CD4-positive, alpha-beta T cell treated with Interleukin-15 for 4 hours (primary cell): ENCODE results near the gene TEX2.
"Not testable (repeated sequence)": the region's sequence is repeated elsewhere in the genome, so short reads cannot be mapped to it uniquely, and the experiment has no call there.

ENCODE experiments used
- DNase-seq: peaks from one replicate; pipeline ENCODE4 v3.0.0-alpha.2; 2020; ENCODE audit warnings: low spot score

The TEX2 gene

DNA sequence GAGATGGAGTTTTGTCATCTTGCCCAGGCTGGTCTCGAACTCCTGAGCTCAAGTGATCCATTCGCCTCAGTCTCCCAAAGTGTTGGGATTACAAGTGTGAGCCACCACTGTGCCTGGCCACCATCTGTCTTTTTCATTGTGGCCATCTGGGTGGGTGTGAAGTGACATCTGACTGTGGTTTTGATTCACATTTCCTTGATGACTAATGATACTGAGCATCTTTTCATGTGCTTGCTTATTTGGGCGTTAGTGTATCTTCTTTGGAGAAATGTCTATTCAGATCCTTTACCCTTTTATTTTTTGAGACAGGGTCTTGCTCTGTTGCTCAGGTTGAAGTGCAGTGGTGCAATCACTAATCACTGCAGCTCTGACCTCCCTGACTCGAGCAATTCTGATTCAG is 79.2 kb downstream of the TEX2 start:
- peak; percentile 18 for DNase-seq

DNA sequence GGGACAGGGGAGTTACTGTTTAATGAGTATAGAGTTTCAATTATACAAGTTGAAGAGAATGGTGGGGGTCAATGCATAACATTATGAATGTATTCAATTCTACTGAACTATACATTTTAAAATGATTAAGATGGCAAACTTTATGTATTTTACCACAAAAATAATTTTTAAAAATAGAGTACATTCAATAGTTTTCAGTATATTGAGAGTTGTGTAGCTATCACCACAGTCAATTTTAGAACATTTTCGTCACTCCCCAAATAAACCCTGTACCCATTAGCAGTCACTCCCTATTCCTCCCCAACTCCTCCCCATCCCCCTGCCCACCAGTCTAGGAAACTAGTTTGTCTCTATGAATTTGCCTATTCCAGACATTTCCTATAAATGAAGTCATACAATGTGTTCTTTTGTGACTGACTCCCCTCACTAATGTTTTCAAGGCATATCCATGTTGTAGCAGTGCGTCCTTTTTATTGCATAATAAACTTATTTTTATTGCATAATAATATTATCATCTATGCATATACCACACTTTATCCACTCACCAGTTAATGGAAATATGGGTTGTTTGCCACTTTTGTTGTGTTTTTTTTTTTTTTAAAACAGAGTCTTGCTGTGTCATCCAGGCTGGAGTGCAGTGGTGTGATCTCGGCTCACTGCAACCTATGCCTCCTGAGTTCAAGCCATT is 80.6 kb downstream of the TEX2 start:
- no peak for DNase-seq

DNA sequence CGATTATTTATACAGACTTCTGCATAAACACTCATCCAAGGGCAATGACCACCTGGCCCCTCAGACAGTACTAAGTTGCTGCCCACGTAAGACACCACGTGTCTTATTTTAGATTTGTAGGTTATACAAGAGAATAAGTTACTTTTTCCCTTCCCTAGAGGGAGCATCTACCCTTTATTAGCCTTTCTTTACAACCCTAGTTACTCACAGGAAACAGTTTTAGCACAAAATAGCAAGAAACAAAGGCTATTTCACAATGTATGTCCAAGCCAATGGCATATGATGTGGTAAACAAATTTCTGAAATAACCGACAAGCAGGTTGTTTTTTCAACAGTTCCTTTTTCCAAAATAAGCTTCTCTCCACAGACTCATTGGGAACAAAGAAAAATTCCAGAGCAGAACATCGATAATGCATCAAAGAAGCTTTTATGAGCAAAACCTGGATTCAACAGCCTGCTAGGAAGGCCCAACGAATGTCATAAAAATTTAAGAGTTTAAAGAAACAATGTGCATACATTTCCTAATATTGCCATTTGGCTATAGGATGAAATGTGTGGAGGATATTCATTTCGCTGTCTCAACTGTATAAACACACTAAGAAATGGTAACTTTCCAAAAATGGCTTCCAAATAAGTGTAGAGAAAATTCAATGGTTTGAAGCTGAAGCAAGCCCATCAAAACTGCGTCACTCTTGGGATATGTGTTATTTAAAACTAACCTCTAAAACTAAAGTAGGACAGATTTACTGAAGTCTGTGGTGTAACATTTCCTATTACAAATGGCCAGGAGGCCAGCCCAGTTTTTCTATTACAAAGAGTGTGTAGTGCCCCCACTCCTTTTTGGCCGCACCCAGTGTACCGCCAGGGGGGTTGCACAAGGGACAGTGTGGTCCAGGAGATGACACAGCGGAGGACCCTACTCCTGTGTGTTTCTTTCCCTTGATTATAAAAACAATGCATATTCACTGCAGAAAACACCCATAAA is 82.7 kb downstream of the TEX2 start:
- DNase-seq = no peak

DNA sequence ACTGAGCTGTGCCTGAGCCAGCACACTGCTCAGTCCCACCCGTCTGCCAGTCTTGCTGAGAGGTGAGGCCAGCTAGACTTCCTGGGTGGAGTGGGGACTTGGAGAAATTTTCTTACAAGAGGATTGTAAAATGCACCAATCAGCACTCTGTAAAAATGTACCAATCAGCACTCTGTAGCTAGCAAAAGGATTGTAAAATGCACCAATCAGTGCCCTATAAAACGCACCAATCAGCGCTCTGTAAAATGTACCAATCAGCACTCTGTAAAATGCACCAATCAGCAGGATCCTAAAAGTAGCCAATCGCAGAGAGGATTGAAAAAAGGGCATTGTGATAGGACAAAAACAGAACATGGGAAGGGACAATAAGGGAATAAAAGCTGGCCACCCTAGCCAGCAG is 84.0 kb downstream of the TEX2 start:
- DNase-seq = not testable (repeated sequence)

DNA sequence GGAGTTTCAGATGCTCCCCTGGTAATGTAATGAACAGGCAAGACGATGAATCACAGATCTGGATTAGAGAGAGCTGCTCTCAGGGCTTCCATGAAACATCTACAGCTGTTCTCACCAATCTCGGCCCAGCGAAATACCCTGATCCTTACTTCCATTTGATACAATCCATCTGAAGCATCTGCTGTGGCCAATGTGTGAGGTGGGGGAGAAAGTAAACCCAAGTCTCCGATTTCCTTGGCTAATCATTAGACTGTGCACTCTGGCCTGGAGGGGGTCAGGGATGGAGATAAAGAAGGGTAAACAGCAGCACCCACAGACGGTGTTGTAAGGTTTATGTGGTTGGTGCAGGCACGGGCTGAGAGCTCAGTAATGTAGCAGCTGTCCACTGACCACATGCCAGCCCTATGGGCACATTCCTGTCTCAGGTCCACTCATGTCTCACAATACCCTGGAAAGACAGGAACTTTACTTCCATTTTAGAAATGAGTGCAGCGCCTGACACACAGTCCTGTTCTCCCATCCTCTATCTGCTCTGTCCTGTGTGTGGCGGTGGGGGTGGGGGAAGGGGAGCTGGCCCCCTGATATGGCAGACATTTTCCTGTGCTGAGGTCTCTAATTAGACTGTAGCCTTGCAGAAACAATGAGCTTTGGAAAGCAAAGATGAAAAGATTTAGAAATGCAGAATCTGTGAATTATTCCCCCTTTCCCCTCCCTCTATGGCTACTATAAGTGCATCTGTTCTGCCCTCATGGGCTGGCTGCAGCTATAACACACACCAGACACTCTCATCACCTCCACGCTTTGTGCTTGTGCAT is 84.8 kb downstream of the TEX2 start:
- DNase-seq = no peak

DNA sequence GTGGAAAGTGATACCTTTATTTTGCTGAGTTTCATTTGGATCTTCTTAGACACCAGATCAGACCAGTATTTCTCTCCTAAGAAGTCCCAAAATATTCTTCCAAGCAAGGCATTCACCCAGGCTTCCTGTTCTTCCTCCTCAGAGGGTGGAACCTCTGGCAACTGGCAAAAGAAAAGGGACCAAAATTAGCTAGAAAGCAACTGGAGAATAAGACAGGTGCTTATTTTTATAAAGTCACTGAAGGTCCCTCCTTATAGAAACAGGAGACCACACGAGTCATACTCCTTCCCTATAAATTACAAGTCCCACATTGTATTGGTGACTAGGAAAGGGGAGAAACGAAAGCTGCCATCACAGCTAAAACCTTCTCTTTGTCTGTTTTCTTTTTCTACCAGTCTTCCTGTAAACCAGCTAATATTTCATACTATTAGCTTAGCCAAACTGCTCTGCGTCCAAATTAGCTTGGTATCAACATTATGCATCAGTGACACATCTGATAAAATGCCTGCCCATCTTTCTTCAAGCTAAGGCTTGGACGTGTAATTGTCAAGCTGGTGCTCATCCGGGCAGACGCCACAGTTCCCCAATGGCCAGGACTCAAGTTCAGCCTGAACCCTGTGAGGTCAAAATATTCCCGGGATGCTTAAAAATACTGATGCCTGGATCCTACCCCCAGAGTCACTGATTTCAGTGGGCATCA is 85.6 kb downstream of the TEX2 start:
- no peak for DNase-seq

DNA sequence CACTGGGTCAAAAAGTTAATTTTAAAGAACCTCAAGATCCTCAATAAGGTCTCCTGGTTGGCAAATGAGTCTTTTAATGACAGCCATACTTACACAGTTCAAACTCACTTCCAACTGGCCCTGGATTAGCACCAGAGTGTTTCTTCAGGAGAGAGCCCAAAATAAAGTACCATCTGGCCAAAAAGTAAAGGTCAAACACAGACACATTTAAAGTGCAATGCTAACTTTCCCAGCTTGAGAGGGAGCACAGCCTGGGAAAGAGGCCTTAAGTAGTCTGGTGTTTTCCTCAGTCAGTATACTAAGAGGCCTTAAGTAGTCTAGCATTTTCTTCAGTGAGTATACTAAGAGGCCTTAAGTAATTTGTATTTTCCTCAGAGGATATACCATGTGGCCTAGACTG is 86.5 kb downstream of the TEX2 start:
- no peak for DNase-seq

DNA sequence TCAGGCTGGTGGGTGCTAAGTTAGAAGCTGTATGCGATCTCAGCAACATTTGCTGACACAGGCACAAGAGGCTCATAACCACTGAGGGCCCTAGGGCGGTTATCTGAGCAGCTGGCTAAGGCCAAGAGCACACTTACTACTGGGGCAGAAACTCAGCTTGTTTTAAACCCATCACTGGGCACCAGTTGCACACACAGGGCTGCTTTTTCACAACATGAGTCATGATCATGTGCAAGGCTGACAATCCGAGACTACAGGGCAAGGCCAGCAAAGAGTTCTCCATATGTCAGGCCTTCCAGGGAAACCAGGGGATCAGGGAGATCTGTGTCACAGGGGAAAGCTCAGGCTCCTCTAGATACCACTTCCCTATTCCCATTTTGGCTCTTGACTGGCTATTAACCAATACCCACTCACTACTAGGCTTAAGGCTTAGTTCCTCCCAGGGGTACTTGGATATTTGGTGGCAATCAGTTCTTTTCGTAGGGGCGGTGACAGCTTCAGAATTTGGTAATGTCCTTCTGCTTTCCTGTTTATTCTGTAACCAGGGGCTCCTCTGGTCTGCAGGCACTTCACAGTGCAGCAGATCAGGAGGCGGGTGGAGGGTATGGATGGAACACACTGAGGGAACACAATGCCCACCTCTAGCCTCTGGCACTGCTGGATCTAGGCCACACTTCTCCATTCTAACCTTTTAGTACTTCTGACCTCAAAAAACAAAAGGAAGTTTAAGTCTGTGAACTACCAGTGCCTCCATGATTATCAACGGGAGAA is 88.2 kb downstream of the TEX2 start:
- no peak for DNase-seq

DNA sequence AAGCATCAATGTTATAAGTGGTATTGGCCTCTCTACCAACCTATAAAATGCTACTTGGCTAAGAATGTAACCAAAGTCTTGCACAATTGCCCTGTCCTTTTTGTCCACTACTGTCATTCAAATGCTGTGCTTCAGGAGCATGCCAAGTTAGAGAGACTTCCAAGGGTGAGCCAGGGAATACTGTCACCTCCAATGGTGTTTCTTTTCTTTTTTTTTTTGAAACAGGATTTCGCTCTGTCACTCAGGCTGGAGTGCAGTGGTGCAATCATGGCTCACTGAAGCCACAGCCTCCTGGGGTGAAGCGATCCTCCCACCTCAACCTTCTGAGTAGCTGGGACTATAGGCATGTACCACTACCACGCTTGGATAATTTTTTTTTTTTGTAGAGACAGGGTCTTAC is 89.4 kb downstream of the TEX2 start:
- no peak for DNase-seq

DNA sequence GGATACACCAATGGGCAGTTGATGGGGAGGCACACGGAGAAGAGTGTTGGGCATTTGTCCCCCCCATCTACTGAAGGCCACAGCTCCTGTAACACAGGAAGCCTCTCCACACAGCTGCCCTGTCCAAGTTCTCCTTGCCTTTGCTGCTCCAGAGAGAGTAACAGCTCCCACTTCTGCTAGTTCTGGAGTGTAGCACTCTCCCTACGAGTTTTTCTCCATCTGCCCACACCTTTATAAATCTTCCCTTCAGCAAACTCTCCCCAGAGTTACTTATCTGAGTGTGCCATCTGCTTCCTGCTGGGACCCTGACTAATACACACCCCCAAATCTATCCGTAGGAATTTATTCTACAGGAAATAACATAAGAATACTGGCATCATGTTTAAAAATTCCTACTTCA is 90.5 kb downstream of the TEX2 start:
- no peak for DNase-seq

DNA sequence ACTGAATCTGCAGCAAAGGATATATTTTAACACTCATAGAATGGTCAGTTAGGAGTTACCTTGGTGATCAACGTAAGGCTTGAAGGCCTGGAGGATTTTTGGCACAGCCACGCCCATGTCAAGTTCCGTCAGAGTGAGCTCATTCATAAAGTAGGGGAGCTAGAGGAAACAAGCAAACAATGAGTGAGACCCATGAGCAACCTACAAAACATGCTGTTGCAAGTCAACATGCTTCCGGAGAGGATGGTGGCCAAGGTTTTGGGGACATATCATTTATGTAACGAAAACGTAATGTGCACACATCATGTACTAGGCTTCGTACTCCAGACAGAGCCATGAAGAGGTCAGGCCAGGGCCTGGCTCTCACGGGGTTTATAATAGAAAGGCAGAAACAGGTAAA is 92.0 kb downstream of the TEX2 start:
- DNase-seq = no peak

DNA sequence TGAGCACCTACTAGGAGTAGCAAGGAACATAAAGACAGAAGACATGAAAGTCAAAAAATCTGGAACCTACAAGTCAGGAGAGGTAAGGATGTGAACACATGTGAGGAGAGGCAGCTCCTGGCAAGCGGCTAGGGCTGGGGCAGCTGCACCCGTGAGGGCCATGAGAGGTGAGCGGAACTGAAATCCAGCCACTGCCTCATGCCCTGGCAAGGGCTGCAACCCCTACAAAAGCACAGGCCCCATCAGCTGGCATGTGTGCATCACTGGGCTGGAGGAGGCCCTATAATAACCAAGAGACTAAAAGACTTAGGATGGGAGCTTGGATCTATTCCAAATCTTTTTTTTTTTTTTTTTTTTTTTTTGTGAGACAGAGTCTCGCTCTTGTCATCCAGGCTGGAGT is 92.8 kb downstream of the TEX2 start:
- no peak for DNase-seq

DNA sequence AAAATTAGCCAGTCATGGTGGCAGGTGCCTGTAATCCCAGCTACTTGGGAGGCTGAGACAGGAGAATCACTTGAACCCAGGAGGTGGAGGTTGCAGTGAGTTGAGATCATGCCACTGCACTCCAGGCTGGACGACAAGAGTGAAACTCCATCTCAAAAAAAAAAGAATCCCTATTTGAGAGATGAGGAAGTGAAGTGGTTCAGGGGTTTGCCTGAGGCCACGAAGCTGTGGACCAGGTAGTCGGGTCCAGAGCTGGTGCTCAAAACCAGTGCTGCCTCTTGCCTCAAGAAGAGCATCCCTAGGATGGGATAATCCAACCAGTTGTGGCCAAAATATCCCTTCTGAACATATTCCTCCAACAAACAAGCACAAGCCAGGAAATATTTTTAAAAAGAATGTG is 95.4 kb downstream of the TEX2 start:
- DNase-seq = not testable (repeated sequence)

DNA sequence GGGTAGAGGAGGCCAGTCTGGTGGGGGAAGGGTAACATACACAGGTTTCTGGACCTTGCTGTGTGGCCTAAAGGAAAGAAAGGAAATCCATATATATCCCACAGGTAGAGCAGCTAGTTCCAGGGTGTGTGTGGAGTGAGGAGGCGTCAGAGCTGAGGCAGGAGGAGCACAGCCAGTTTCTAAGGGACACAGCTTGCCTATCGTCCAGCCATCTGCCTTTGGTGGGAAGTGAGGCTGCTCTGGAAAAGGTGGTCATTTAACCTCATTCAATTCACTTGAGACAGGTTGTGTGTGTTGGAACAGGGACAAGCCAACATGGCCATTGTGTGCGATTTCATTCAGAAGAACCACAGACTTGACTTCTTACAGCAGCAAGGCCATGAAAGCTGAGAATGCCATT is 96.2 kb downstream of the TEX2 start:
- DNase-seq = no peak

DNA sequence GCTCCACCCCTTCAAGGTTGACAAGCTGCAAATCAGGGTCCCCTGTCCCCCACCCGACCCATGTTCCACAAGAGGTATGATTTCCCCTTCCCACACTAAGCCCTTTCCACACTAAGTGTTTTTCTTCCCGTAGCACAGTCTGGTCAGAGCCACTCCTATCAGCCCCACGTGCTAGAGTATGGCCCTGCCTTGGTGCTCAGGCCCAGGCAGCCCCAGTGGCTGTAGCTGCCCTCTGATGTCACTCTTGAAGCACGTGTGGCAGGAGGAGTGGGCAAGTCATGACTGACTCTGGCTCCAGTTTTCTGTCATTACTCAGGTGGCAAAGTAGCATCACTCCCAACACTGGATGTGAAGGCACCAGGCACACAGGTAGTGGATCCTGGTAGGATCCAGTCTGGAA is 97.7 kb downstream of the TEX2 start:
- no peak for DNase-seq

DNA sequence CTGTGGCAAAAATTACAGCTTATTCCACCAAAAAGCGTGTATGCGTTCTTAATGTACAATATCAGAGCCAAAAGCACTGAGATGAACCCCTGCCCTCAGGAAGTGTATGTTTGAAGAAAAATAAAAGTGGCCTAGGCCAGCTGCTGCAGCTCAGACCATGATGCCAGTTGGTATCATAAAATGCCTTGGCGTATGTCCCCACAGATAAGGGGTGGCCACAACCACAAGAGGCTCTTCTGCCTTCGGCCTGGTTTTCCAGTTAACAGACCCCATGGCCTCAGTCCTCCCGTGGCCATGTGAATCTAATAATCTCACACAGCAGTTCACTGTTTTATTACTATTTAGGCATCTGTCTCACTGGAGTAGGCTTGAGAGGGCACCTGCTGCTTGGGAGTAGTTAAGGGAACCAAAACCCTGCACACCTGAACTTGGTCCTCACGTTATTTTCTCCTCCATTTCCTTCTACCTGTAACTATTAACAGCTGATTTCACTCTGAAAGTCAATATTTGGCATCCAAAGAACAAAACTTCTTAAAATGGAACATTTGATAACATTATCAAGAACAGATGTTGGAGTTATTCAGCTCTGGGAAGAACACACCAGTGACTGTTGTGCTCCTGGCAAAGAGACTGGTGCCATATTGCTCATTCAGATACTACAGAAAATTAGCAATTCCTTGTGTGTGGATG is 98.3 kb downstream of the TEX2 start:
- DNase-seq = no peak

DNA sequence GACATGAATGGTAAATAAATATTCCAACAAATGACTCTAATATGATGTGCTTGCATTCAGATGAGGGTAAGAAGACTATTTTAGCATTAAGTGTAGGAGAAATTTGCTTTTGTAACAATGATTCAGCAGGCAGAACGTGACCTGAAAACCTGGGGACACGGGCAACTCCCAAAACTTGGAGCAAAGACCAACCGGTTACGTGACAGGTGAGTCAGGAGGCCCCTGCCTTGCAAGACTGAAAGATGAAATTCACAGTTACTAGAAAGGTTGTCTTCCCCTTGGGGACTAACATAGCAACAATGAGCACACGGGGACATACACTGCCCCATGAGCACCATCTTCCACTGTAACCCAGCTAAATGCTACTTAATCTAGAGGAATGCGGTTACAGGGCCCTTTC is 99.6 kb downstream of the TEX2 start:
- DNase-seq = no peak

DNA sequence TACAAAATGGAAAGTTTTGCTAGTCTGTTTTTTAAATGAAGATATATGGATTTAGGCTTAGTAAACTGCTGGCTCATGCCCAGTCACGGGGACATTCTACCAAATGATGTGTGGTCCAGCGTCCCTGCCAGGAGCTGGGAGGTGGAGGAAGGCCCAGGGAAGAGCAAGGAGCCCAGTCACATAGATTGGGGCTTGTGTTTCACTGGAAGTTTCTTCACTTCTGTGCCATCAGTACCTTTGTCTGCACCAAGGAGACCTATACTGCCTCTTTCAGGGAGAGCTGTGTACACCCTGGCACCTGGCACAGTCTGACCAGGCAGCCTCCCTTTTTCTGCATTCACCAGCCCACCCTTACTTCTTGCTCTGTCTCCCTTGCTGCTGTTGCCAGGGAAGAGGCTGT is 100.5 kb downstream of the TEX2 start:
- no peak for DNase-seq

DNA sequence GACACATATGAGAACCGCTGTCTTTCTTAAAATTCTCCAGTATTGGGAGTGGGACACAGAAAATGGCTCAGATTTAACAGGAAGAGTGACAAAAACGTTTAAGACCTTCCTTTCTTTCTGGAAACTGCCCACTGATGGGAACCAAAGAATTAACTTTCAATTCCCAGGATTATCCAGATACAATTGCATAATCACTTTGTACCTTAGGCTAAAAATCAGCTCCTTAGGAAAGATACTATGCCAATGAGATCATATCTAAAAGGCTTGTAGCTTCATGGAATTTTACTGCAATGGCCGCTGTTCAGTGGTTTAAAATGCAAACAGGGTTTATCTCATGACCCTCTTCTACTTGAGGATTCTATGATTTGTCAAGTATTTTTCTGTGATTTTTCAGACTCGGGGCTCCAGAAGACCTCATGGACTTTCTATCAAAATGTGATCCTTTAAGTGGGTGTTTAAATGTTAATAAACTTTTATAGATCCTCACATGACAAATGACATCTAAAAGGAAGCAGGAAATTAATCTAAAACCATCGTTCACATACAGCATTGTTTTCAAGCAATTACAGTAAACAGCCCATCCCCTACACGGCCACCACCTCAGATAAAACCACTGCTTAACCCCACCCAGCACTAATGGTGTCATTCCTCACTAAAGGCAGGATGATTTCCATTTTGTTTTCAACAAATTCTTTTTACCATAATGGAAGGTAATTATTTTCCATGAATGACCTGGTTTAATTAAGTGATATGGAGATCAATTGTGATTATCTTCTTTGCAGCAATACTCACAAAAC is 101.5 kb downstream of the TEX2 start:
- DNase-seq = no peak

DNA sequence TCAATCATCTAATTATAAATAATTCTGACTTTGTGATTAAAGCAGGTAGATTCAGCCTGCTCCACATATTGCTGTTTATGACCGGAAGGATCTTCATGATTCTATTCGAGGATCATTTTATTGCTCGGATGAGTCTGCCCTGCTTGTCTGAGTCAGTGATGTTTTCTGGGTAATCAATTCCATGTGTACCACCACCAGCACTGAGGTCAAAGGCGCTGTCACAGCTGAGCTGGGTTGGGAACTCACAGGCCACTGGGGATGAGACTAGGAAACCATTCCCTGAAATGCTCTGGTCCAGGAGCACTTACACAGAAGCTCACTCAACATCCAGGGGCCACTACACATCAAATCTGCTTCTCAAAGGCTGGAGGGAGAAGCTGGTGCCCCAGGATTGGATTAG is 102.7 kb downstream of the TEX2 start:
- no peak for DNase-seq
